HFFc6 (cell line): Measurements from ENCODE around the gene PRRT2. TPM values are rescaled to one million over a fixed set of nuclear protein-coding genes. Genes with fewer than 3 reads are reported as not detected.

Experiments
- DNase-seq: peaks from one replicate; pipeline ENCODE4 v3.0.0-alpha.2; 2018
- H3K27ac Mint-ChIP-seq: 2 replicates; pipeline ENCODE4 v1.8.0; 2020; ENCODE audit warnings: mild to moderate bottlenecking, mixed read lengths
- H3K27me3 Mint-ChIP-seq: 2 replicates; pipeline ENCODE4 v1.8.0; 2021; ENCODE audit warnings: mild to moderate bottlenecking, moderate library complexity, mixed read lengths; ENCODE audit not compliant: insufficient read depth
- H3K36me3 Mint-ChIP-seq: 2 replicates; pipeline ENCODE4 v1.8.0; 2021; ENCODE audit warnings: low read depth, mixed read lengths
- H3K4me1 Mint-ChIP-seq: 2 replicates; pipeline ENCODE4 v1.8.0; 2020; ENCODE audit warnings: low read depth, mixed read lengths
- H3K4me3 Mint-ChIP-seq: 2 replicates; pipeline ENCODE4 v1.8.0; 2020; ENCODE audit warnings: mild to moderate bottlenecking, moderate library complexity, mixed read lengths
- H3K9me3 Mint-ChIP-seq: 2 replicates; pipeline ENCODE4 v1.8.0; 2020; ENCODE audit warnings: mild to moderate bottlenecking, mixed read lengths
- total RNA-seq, 6 experiments: library from RNA; stranded (reverse); fragmentation: NEBNext Ultra II Directional; extraction: Animal tissue kit (Norgen Biotek cat#: 25700); gene quantifications; 2 replicates in 1 of 6; 3 replicates in 5 of 6; pipeline ENCODE4 v1.2.3, GENCODE V29; 2021
- TF ChIP-seq, protein P1 (sequence below): fragments of 200-600 bp; sonication (generic); IDR thresholded peaks from 2 replicates; pipeline ENCODE4 v1.5.0; 2021; ENCODE audit warnings: antibody characterized with exemption, mild to moderate bottlenecking

The PRRT2 gene
- total RNA-seq, 6 experiments from 2014 or later: 2.9 to 4.3 (median 3.6) TPM

DNA sequence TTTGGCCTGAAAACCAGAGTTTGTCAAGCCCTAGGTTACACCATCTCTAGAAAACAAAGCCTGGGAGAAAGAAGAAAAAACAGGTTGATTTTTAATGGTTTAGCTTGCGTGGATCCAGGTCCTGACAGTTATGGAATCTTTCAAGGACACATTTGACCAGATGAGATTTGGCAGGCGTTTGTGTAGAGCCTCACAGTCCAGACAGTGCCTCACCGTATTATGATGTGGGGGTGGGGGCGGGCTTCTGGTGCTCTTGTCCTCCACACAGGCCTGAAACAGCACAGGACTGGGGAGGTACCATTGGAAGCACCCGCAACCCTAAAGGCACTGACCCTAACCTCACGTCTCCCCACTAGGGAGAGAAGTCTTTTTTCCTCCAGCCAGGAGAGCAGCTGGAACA, 27.8 kb downstream of the PRRT2 start:
- no peak overlapping the region for H3K27ac Mint-ChIP-seq
- no peaks in the 10 kb centered on the region for H3K9me3 Mint-ChIP-seq
- 0 out of 2 replicates have a peak, but pooled peaks cover 5% of the 10 kb centered on the region for H3K4me1 Mint-ChIP-seq
- TF ChIP-seq, protein P1, sequence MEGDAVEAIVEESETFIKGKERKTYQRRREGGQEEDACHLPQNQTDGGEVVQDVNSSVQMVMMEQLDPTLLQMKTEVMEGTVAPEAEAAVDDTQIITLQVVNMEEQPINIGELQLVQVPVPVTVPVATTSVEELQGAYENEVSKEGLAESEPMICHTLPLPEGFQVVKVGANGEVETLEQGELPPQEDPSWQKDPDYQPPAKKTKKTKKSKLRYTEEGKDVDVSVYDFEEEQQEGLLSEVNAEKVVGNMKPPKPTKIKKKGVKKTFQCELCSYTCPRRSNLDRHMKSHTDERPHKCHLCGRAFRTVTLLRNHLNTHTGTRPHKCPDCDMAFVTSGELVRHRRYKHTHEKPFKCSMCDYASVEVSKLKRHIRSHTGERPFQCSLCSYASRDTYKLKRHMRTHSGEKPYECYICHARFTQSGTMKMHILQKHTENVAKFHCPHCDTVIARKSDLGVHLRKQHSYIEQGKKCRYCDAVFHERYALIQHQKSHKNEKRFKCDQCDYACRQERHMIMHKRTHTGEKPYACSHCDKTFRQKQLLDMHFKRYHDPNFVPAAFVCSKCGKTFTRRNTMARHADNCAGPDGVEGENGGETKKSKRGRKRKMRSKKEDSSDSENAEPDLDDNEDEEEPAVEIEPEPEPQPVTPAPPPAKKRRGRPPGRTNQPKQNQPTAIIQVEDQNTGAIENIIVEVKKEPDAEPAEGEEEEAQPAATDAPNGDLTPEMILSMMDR: no peak
- H3K36me3 Mint-ChIP-seq: peaks cover 41% of the 10 kb centered on the region
- H3K27me3 Mint-ChIP-seq: no peaks in the 10 kb centered on the region; the same call in 1 of the 2 replicates
- no peak for DNase-seq
- H3K4me3 Mint-ChIP-seq: no peak overlapping the region

DNA sequence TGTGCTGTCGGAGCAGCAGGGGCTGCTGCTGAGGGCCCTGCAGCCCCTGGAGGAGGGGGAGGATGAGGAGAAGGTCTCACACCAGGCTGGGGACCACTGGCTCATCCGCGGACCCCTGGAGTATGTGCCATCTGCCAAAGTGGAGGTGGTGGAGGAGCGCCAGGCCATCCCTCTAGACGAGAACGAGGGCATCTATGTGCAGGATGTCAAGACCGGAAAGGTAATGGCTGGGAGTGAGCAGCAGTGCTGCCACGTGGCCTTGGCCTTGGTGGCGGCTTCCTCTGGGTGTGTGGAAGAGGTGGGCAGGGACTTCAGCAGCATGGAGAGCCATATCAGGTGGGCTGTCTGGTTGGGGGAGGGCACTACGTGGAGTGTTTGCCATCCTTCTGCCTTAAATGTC, 28.2 kb downstream of the PRRT2 start:
- TF ChIP-seq, protein P1: no peak
- no peaks in the 10 kb centered on the region; the same call in 1 of the 2 replicates for H3K27me3 Mint-ChIP-seq
- H3K36me3 Mint-ChIP-seq: peaks cover 45% of the 10 kb centered on the region
- H3K9me3 Mint-ChIP-seq: no peaks in the 10 kb centered on the region
- H3K27ac Mint-ChIP-seq: no peak overlapping the region
- H3K4me1 Mint-ChIP-seq: 0 out of 2 replicates have a peak, but pooled peaks cover 5% of the 10 kb centered on the region
- DNase-seq: no peak
- H3K4me3 Mint-ChIP-seq: no peak overlapping the region

DNA sequence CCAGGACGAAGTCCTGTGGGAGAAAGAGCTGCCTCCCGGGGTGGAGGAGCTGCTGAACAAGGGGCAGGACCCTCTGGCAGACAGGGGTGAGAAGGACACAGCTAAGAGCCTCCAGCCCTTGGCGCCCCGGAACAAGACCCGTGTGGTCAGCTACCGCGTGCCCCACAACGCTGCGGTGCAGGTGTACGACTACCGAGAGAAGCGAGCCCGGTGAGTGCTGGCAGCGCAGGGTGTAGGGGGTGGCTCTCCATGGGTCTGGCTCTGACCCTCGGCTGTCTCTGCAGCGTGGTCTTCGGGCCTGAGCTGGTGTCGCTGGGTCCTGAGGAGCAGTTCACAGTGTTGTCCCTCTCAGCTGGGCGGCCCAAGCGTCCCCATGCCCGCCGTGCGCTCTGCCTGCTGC, 29.6 kb downstream of the PRRT2 start:
- TF ChIP-seq, protein P1: no peak
- no peak for DNase-seq
- Mint-ChIP-seq H3K27me3 (peaks cover 3% of the 10 kb centered on the region; the same call in 1 of the 2 replicates), H3K4me1 (no peaks in the 10 kb centered on the region), H3K27ac (no peak overlapping the region), H3K4me3 (no peak overlapping the region), H3K36me3 (peaks cover 45% of the 10 kb centered on the region), H3K9me3 (no peaks in the 10 kb centered on the region)

DNA sequence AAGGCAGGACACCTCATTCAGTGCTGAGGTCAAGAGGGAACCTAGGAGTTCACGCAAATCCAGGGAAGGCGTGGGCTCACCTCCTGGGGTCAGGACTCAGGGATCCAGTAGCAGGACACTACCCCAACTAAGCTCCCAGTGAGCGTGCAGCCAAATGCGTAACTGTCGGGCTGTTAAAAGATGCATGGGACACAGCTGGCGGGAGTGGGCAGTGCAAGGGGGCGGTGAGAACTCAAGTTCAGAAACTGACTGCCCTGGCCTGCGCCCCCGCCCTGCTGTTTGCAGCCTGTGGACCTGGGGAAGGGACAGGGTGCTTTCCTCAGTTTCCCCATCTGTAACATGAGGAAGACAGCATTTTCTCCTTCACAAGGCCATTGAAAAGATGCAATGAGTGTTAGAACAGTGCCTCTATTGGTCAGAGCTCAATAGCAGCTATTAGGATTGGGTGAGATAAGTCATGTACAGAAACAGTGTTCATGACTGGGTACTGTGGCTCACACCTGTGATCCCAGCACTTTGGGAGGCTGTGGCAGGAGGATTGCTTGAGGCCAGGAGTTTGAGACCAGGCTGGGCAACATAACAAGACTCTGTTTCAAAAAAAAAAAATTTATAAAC, 30.8 kb downstream of the PRRT2 start:
- H3K4me3 Mint-ChIP-seq: no peak overlapping the region
- H3K27me3 Mint-ChIP-seq: peaks cover 3% of the 10 kb centered on the region; the same call in 1 of the 2 replicates
- no peaks in the 10 kb centered on the region for H3K4me1 Mint-ChIP-seq
- peaks cover 40% of the 10 kb centered on the region for H3K36me3 Mint-ChIP-seq
- no peak overlapping the region for H3K27ac Mint-ChIP-seq
- DNase-seq: no peak
- TF ChIP-seq, protein P1: 0 out of 2 replicates have a peak, but pooled peaks have one; percentile 28
- no peaks in the 10 kb centered on the region for H3K9me3 Mint-ChIP-seq

DNA sequence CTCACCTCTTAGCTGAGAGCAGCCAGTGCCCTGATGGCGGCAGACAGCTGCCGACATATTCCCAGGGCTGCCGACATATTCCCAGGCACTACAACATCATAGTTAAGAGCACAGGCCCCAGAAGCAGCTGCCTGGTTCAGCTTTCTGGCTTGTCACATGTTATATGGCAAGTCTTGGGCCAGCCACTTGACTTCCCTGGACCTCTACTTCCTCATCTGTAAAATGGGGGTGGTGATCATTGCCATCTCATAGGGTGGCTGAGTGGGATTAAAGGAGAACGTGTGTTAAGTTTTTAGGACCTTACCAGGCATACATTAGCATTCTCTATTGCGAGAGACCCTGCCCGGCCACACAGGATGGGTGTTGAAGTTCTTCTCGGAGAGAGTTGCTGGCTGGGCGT, 31.9 kb downstream of the PRRT2 start:
- Mint-ChIP-seq H3K27me3 (peaks cover 7% of the 10 kb centered on the region), H3K4me1 (no peaks in the 10 kb centered on the region), H3K4me3 (no peak overlapping the region), H3K27ac (no peak overlapping the region; the same call in 1 of the 2 replicates), H3K9me3 (no peaks in the 10 kb centered on the region), H3K36me3 (peaks cover 44% of the 10 kb centered on the region)
- TF ChIP-seq, protein P1: no peak
- no peak for DNase-seq
